Caco-2 (cell line): Measurements from ENCODE around the gene NKAIN4. TPM values are rescaled to one million over a fixed set of nuclear protein-coding genes. Genes with fewer than 3 reads are reported as not detected.

Experiments used
- BruUV-seq: library from RNA; stranded (reverse); fragments of 400-500 nt; replicated peaks from 2 replicates; lab custom pipeline; 2021; lab: Mats Ljungman, UMichigan
- CTCF ChIA-PET: fragments of 300-600 bp; sonication (Branson Sonifier 250); formaldehyde crosslinking; loops from one replicate; lab custom pipeline; 2022; ENCODE audit warnings: antibody characterized with exemption; lab: Charles Lee
- POLR2A ChIA-PET: fragments of 300-600 bp; sonication (Branson Sonifier 250); formaldehyde crosslinking; loops from one replicate; lab custom pipeline; 2022; ENCODE audit warnings: antibody characterized with exemption; lab: Charles Lee
- DNase-seq, 2 experiments: peaks; one replicate each; pipeline versions ENCODE4 v3.0.0 to v3.0.0-alpha.2; 2020 to 2022
- H3K27me3 ChIP-seq: replicated peaks from 2 replicates; pipeline ENCODE4 v1.6.0; 2011; ENCODE audit warnings: low read length; ENCODE audit not compliant: control insufficient read depth, insufficient read depth
- H3K36me3 ChIP-seq: 2 replicates; pipeline ENCODE4 v1.5.1; 2011; ENCODE audit warnings: low read length; ENCODE audit not compliant: control insufficient read depth, insufficient read depth
- H3K4me1 ChIP-seq: fragments of 250-450 bp; sonication (Bioruptor Pico); 2 replicates; pipeline ENCODE4 v1.5.1; 2020; ENCODE audit warnings: mild to moderate bottlenecking
- H3K4me3 ChIP-seq: 2 replicates; pipeline ENCODE4 v1.5.1; 2011; ENCODE audit warnings: low read depth, mild to moderate bottlenecking, control low read depth, low read length
- H3K9me3 ChIP-seq: fragments of 250-450 bp; sonication (Bioruptor Pico); 2 replicates; pipeline ENCODE4 v1.5.1; 2020; ENCODE audit warnings: mild to moderate bottlenecking, moderate library complexity
- H3K27ac Mint-ChIP-seq: one replicate; pipeline ENCODE4 v1.8.0; 2022; ENCODE audit warnings: mixed read lengths; ENCODE audit not compliant: unreplicated experiment
- H3K27me3 Mint-ChIP-seq: one replicate; pipeline ENCODE4 v1.8.0; 2022; ENCODE audit warnings: mixed read lengths; ENCODE audit not compliant: insufficient read depth, unreplicated experiment
- H3K36me3 Mint-ChIP-seq: one replicate; pipeline ENCODE4 v1.8.0; 2022; ENCODE audit warnings: mild to moderate bottlenecking, mixed read lengths; ENCODE audit not compliant: insufficient read depth, unreplicated experiment
- H3K4me1 Mint-ChIP-seq: one replicate; pipeline ENCODE4 v1.8.0; 2022; ENCODE audit warnings: low read depth, mixed read lengths; ENCODE audit not compliant: unreplicated experiment
- H3K4me3 Mint-ChIP-seq: one replicate; pipeline ENCODE4 v1.8.0; 2022; ENCODE audit warnings: mild to moderate bottlenecking, moderate library complexity, mixed read lengths; ENCODE audit not compliant: unreplicated experiment
- H3K9me3 Mint-ChIP-seq: one replicate; pipeline ENCODE4 v1.8.0; 2022; ENCODE audit warnings: mixed read lengths; ENCODE audit not compliant: unreplicated experiment
- intact Hi-C: fragments of 100-400 bp; cut with micrococcal nuclease; formaldehyde crosslinking; loops from one replicate; pipeline ENCODE4 v1.10.0; 2022; ENCODE audit not compliant: unreplicated experiment
- total RNA-seq: library from RNA; stranded (reverse); gene quantifications from 2 replicates; pipeline ENCODE4 v1.2.3, GENCODE V29; 2022
- TF ChIP-seq, protein P1 (sequence below), 2 experiments: fragments of 200-600 bp in 1 of 2; IDR thresholded peaks; 1 replicate in 1 of 2; 2 replicates in 1 of 2; pipeline versions ENCODE4 v1.5.1 to v1.8.0; 2011 to 2022; ENCODE audit warnings: antibody characterized with exemption in 1 of 2, control low read depth in 1 of 2, inconsistent platforms in 1 of 2, low read depth in 1 of 2, low read length in 1 of 2, mild to moderate bottlenecking in 1 of 2, moderate library complexity in 1 of 2; ENCODE audit not compliant: insufficient read depth in 1 of 2, severe bottlenecking in 1 of 2, unreplicated experiment in 1 of 2

The NKAIN4 gene
- total RNA-seq, 1 experiment from 2014 or later: 2.7 TPM

DNA sequence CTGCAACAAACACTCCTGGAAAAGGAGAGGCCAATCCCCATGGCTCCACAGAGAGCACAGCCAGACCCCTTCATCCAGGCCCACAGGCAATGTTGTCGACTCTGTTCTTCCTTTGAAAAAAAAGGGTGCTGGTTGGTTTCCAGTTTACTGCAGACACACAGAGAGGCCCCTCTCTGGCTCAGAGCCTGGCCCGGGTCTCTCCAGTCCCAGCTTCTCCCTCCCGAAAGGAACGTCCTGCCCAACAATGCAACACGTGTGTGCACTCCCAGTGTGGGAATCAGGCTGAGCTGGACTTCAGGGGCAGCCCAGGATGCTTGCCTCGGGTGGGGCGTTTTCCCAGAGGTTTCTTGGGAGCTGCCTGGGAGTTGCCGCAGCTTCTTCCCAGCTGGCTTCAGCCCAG lies 4.5 kb upstream of the NKAIN4 start:
- Mint-ChIP-seq H3K27me3 (no peaks in the 10 kb centered on the region), H3K27ac (no peak overlapping the region)

DNA sequence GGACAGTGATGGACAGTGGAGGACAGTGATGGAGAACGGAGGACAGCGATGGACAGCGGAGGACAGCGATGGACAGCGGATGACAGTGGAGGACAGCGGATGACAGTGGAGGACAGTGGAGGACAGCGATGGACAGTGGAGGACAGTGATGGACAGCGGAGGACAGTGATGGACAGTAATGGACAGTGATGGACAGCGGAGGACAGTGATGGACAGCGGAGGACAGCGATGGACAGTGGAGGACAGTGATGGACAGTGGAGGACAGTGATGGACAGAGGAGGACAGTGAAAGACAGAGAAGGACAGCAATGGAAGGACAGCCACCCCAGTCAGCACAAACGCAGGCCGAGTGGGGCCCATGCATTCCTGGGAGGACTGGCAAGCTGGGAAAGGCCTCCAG lies 3.4 kb upstream of the NKAIN4 start:
- Histone ChIP-seq H3K9me3 (no peaks in the 10 kb centered on the region), H3K4me3 (no peak overlapping the region), H3K36me3 (no peaks in the 10 kb centered on the region), H3K27me3 (no peaks in the 10 kb centered on the region), H3K4me1 (peaks cover 74% of the 10 kb centered on the region)
- no peak overlapping the region for H3K4me3 Mint-ChIP-seq
- H3K9me3 Mint-ChIP-seq: no peaks in the 10 kb centered on the region
- intact Hi-C loops: no loop called here
- no peak overlapping the region for H3K27ac Mint-ChIP-seq
- POLR2A ChIA-PET: no interaction called here
- DNase-seq: no peak
- H3K27me3 Mint-ChIP-seq: no peaks in the 10 kb centered on the region
- no peaks in the 10 kb centered on the region for H3K36me3 Mint-ChIP-seq
- BruUV-seq: no TSS peak
- CTCF ChIA-PET: interaction anchor here (0.7 kb wide), 1 partner anchor 107 kb away, joined by 3 read pairs; no protein-coding TSS in a partner anchor
- H3K4me1 Mint-ChIP-seq: peaks cover 52% of the 10 kb centered on the region
- TF ChIP-seq, protein P1, sequence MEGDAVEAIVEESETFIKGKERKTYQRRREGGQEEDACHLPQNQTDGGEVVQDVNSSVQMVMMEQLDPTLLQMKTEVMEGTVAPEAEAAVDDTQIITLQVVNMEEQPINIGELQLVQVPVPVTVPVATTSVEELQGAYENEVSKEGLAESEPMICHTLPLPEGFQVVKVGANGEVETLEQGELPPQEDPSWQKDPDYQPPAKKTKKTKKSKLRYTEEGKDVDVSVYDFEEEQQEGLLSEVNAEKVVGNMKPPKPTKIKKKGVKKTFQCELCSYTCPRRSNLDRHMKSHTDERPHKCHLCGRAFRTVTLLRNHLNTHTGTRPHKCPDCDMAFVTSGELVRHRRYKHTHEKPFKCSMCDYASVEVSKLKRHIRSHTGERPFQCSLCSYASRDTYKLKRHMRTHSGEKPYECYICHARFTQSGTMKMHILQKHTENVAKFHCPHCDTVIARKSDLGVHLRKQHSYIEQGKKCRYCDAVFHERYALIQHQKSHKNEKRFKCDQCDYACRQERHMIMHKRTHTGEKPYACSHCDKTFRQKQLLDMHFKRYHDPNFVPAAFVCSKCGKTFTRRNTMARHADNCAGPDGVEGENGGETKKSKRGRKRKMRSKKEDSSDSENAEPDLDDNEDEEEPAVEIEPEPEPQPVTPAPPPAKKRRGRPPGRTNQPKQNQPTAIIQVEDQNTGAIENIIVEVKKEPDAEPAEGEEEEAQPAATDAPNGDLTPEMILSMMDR (IDR thresholded peaks at IDR 0.05; ENCODE audit: insufficient read depth in 1 of 2, low read depth in 1 of 2, low read length in 1 of 2, severe bottlenecking in 1 of 2, unreplicated experiment in 1 of 2): no peak

More for the DNA sequence above, 4.5 kb upstream of the NKAIN4 start:
- CTCF ChIA-PET: interaction anchor here (1.1 to 3.5 kb wide), 2 partner anchors 24 to 36 kb away, joined by 3 to 14 read pairs; no protein-coding TSS in a partner anchor
- no peak for DNase-seq
- no peaks in the 10 kb centered on the region for H3K27me3 ChIP-seq
- TF ChIP-seq, protein P1 (IDR thresholded peaks at IDR 0.05; ENCODE audit: insufficient read depth in 1 of 2, low read depth in 1 of 2, low read length in 1 of 2, severe bottlenecking in 1 of 2, unreplicated experiment in 1 of 2): no peak
- POLR2A ChIA-PET: no interaction called here
- Mint-ChIP-seq H3K4me3 (no peak overlapping the region), H3K4me1 (peaks cover 59% of the 10 kb centered on the region), H3K9me3 (no peaks in the 10 kb centered on the region), H3K36me3 (no peaks in the 10 kb centered on the region)
- no peaks in the 10 kb centered on the region for H3K9me3 ChIP-seq
- no peak overlapping the region for H3K4me3 ChIP-seq
- H3K4me1 ChIP-seq: peaks cover 76% of the 10 kb centered on the region
- H3K36me3 ChIP-seq: no peaks in the 10 kb centered on the region
- intact Hi-C loops: no loop called here
- no TSS peak for BruUV-seq

DNA sequence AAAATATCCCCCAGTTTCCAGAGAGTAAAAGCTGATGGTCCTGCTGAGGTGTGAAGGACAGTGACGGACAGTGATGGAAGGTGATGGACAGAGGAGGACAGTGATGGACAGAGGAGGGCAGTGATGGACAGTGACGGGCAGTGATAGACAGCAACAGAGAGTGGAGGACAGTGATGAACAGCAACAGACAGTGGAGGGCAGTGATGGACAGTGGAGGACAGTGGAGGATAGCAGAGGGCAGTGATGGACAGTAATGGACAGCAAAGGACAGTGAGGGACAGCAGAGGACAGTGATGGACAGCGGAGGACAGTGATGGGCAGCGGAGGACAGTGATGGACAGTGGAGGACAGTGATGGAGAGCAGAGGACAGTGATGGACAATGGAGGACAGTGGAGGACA lies 2.7 kb upstream of the NKAIN4 start:
- no peaks in the 10 kb centered on the region for H3K27me3 ChIP-seq
- Mint-ChIP-seq H3K4me1 (peaks cover 46% of the 10 kb centered on the region), H3K36me3 (no peaks in the 10 kb centered on the region), H3K4me3 (no peak overlapping the region), H3K27ac (no peak overlapping the region), H3K27me3 (no peaks in the 10 kb centered on the region), H3K9me3 (no peaks in the 10 kb centered on the region)
- POLR2A ChIA-PET: no interaction called here
- no peaks in the 10 kb centered on the region for H3K36me3 ChIP-seq
- BruUV-seq: no TSS peak
- H3K4me3 ChIP-seq: no peak overlapping the region
- no peak for DNase-seq
- intact Hi-C loops: no loop called here
- CTCF ChIA-PET: no interaction called here
- H3K9me3 ChIP-seq: no peaks in the 10 kb centered on the region
- H3K4me1 ChIP-seq: peaks cover 70% of the 10 kb centered on the region
- TF ChIP-seq, protein P1 (IDR thresholded peaks at IDR 0.05; ENCODE audit: insufficient read depth in 1 of 2, low read depth in 1 of 2, low read length in 1 of 2, severe bottlenecking in 1 of 2, unreplicated experiment in 1 of 2): no peak
